ENCODE measurements around the gene TTLL7. TPM values are rescaled to one million over a fixed set of nuclear protein-coding genes. Genes with fewer than 3 reads are reported as not detected.

Gene TTLL7
- polyA plus RNA-seq, 2 of the 4 experiments (the other 2 are of a cell fraction), result 1.6 to 5.7 TPM

DNA sequence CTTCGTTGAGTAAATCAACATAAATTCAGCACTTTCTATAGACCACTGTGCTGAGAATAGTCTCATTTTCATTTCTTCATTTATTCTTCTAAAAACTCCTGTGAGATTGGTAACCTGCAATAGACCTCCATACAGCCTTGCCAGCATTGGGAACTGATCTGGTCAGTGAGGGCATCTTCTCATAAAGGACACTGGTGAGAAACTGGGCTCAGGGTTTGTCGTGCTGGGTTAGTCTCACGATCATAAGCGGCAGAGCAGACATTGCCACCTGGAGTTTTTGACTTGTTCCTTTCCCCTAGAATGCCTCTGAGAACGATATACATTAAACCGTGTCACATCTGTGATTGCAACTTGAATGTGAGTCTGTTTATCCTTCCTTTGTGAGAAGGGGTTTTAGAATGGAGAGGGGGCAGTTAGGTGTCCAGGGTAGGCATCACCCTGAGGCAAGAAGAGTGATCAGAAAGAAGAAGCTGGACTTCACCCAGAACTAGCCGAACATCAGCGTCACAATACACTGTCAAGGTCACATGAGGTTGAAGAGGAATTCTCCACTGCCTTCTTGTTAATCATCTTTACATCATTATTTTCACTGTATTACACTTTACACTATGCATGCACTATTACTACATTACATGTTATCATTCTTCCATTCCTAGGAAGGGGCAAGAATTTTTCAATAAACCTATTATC lies 1.4 kb upstream of the TTLL7 start:
- ATAC-seq (no peak), FAIRE-seq (no peak)

DNA sequence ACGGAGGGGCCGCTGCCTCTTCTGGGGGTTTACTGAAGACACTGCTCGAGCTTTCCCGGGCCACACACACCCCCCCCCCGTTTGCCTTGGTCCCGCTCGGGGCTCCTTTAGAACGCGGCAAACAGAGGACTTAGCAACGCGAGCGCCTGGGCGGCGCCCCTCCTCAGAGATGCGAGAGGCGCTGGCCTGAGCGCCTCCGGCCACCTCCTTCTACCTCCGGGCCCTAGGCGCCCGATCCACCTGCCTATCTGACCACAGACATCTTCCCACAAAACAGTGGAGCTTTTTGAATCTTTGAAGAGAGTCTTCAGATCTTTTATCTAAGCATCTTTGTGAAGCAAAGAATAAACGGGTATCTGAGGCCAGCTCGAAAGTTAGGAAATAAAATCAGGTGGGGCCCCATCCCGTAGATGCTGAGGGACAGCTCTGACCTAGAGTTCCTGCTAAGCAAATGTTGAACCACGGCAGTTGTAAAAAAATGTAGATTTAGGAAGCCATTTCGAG lies 436 bp upstream of the TTLL7 start:
- ChIA-PET CTCF (no interaction called here), POLR2A (interaction anchor here (0.8 to 1.1 kb wide), 2 partner anchors 78 to 254 kb away, joined by 3 read pairs; no protein-coding TSS in a partner anchor)
- Histone ChIP-seq H3K27ac (peak overlapping the region; percentile 89 to 95), H3K4me3 (peak overlapping the region; percentile 77), H3K4me1 (0 out of 3 replicates have a peak, but pooled peaks cover 9% of the 10 kb centered on the region), H3K9me3 (no peaks in the 10 kb centered on the region), H3K4me2 (peak overlapping the region; percentile 91)
- DNase-seq (ENCODE audit: low read depth in 1 of 2, low spot score in 1 of 2), result peak; percentile 53 to 71
- WGBS (ENCODE audit: missing lambda C conversion rate), result 2% methylated on average over 13 of the region's 26 CpGs
- TF ChIP-seq RAD21 (conservative IDR thresholded peaks at IDR 0.05 in 1 of 2, IDR thresholded peaks at IDR 0.05 in 1 of 2) (0 out of 5 replicates have a peak, but pooled peaks of 1 of the 2 experiments have one; percentile 1), MAZ (IDR thresholded peaks at IDR 0.05; ENCODE audit: borderline replicate concordance, low read depth, low read length) (no peak), GATA3 (IDR thresholded peaks at IDR 0.05; ENCODE audit: borderline replicate concordance) (peak; percentile 0; the same call in 1 of the 2 replicates)
- TF ChIP-seq, protein P1, sequence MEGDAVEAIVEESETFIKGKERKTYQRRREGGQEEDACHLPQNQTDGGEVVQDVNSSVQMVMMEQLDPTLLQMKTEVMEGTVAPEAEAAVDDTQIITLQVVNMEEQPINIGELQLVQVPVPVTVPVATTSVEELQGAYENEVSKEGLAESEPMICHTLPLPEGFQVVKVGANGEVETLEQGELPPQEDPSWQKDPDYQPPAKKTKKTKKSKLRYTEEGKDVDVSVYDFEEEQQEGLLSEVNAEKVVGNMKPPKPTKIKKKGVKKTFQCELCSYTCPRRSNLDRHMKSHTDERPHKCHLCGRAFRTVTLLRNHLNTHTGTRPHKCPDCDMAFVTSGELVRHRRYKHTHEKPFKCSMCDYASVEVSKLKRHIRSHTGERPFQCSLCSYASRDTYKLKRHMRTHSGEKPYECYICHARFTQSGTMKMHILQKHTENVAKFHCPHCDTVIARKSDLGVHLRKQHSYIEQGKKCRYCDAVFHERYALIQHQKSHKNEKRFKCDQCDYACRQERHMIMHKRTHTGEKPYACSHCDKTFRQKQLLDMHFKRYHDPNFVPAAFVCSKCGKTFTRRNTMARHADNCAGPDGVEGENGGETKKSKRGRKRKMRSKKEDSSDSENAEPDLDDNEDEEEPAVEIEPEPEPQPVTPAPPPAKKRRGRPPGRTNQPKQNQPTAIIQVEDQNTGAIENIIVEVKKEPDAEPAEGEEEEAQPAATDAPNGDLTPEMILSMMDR (IDR thresholded peaks at IDR 0.05), result no peak
- TF ChIP-seq, protein P2, sequence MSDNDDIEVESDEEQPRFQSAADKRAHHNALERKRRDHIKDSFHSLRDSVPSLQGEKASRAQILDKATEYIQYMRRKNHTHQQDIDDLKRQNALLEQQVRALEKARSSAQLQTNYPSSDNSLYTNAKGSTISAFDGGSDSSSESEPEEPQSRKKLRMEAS (IDR thresholded peaks at IDR 0.05), result peak; percentile 38; the same call in 1 of the 2 replicates
- FAIRE-seq, result no peak
- ATAC-seq, result peak; percentile 91 to 96

More for the DNA sequence above, 1.4 kb upstream of the TTLL7 start:
- ChIA-PET CTCF (no interaction called here), POLR2A (no interaction called here)
- H3K9me3 ChIP-seq, result no peaks in the 10 kb centered on the region
- 88% methylated on average over 8 of the region's 8 CpGs for WGBS (ENCODE audit: missing lambda C conversion rate)
- TF ChIP-seq NFE2L2 (conservative IDR thresholded peaks at IDR 0.05; ENCODE audit: low read length), result no peak
- TF ChIP-seq, protein P3, sequence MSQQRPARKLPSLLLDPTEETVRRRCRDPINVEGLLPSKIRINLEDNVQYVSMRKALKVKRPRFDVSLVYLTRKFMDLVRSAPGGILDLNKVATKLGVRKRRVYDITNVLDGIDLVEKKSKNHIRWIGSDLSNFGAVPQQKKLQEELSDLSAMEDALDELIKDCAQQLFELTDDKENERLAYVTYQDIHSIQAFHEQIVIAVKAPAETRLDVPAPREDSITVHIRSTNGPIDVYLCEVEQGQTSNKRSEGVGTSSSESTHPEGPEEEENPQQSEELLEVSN (IDR thresholded peaks at IDR 0.05; ENCODE audit: borderline replicate concordance, low read depth), result no peak
- TF ChIP-seq NR3C1 (IDR thresholded peaks at IDR 0.05), result no peak
- no peak for TF ChIP-seq CBX2 (IDR thresholded peaks at IDR 0.05; ENCODE audit: borderline replicate concordance, low read depth)
- no peak for TF ChIP-seq FOSL2 (IDR thresholded peaks at IDR 0.05)
- TF ChIP-seq FOSL2 (CRISPR knock-in tag; IDR thresholded peaks at IDR 0.05), result no peak
- no peak for TF ChIP-seq NPAS2 (CRISPR knock-in tag; IDR thresholded peaks at IDR 0.05; ENCODE audit: borderline replicate concordance)
- TF ChIP-seq SREBF2 (IDR thresholded peaks at IDR 0.05), result no peak
- no peak for TF ChIP-seq MYC (IDR thresholded peaks at IDR 0.05; ENCODE audit: borderline replicate concordance, low read length)
- no peak for TF ChIP-seq TFCP2L1 (CRISPR knock-in tag; IDR thresholded peaks at IDR 0.05)
- TF ChIP-seq HEYL (CRISPR knock-in tag; IDR thresholded peaks at IDR 0.05), result no peak
- TF ChIP-seq ZSCAN20 (CRISPR knock-in tag; IDR thresholded peaks at IDR 0.05), result no peak
- TF ChIP-seq, protein P1 (IDR thresholded peaks at IDR 0.05), result no peak
- no peak for TF ChIP-seq ZC3H11A (IDR thresholded peaks at IDR 0.05)
- TF ChIP-seq, protein P4, sequence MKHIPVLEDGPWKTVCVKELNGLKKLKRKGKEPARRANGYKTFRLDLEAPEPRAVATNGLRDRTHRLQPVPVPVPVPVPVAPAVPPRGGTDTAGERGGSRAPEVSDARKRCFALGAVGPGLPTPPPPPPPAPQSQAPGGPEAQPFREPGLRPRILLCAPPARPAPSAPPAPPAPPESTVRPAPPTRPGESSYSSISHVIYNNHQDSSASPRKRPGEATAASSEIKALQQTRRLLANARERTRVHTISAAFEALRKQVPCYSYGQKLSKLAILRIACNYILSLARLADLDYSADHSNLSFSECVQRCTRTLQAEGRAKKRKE (CRISPR knock-in tag; IDR thresholded peaks at IDR 0.05; ENCODE audit: low read depth), result no peak
- TF ChIP-seq CHD4 (IDR thresholded peaks at IDR 0.05; ENCODE audit: borderline replicate concordance), result no peak
- TF ChIP-seq KDM5A (IDR thresholded peaks at IDR 0.05), result no peak
- TF ChIP-seq, protein P5, sequence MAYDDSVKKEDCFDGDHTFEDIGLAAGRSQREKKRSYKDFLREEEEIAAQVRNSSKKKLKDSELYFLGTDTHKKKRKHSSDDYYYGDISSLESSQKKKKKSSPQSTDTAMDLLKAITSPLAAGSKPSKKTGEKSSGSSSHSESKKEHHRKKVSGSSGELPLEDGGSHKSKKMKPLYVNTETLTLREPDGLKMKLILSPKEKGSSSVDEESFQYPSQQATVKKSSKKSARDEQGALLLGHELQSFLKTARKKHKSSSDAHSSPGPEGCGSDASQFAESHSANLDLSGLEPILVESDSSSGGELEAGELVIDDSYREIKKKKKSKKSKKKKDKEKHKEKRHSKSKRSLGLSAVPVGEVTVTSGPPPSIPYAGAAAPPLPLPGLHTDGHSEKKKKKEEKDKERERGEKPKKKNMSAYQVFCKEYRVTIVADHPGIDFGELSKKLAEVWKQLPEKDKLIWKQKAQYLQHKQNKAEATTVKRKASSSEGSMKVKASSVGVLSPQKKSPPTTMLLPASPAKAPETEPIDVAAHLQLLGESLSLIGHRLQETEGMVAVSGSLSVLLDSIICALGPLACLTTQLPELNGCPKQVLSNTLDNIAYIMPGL (CRISPR knock-in tag; IDR thresholded peaks at IDR 0.05; ENCODE audit: borderline replicate concordance), result no peak
- no peak for TF ChIP-seq MAFK (IDR thresholded peaks at IDR 0.05; ENCODE audit: partially characterized antibody)
- no peak for TF ChIP-seq EHMT2 (IDR thresholded peaks at IDR 0.05; ENCODE audit: low read depth)
- 0 out of 3 replicates have a peak, but pooled peaks cover 9% of the 10 kb centered on the region for H3K4me1 ChIP-seq
- H3K4me3 ChIP-seq, result no peak overlapping the region
- no peak overlapping the region; the same call in 2 of the 3 replicates for H3K4me2 ChIP-seq
- no peak for DNase-seq (ENCODE audit: low read depth in 1 of 2, low spot score in 1 of 2)
- no peak overlapping the region for H3K27ac ChIP-seq
